ENCODE measurements around the gene SCGB1C1. TPM values are rescaled to one million over a fixed set of nuclear protein-coding genes. Genes with fewer than 3 reads are reported as not detected.
A peak's percentile ranks its signal among the peaks of the same experiment; 100 is the strongest.
"Not testable (repeated sequence)": the region's sequence is repeated elsewhere in the genome, so short reads cannot be mapped to it uniquely, and the experiment has no call there.

Gene SCGB1C1
- total and polyA plus RNA-seq, 5 donors = not detected

DNA sequence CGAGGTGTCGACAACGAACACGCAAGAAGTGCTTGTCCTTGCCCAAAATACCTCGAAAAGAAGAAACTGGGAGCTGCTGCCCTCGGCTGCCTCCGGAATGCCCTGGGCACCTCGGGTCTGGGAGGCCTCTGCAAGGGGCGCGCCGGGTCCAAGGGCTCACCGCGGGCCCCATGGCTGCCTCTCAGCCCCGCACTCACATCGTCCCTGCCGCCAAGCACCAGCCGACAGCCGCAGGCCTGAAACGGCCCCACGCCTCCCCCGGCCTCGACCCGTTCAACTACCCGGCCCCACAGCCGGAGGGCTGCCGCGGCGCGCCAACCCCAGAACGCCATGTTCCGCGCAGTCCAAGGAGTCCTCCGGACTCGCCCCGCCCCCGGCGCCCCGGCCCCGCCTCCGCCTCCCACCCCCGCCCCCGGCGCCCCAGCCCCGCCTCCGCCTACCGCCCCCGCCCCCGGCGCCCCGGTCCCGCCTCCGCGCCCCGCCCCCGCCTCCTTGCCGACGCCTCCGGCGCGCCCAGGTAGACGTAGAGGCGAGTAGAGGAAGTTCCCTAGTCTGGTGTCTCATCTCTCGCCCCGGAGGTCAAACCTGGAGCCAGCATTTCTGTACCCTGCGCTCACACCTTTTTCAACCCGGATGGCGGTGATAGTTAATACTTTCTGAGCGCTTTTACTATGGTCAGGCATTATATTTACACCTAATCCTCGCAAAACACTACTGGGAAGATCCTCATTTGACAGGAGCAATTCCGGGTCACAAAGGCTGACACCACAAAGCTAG lies 43.3 kb downstream of the SCGB1C1 start, which contains the start of gene SIRT3:
TSS of gene SIRT3 (minus strand) at position 346 of the 777 bp plus-strand sequence. CDS start at position 332, 14 bp downstream.
- ATAC-seq = peak; percentile 92 to 94
- H3K4me1 ChIP-seq (ENCODE audit: control insufficient read depth, insufficient read depth, low read length) = no peaks in the 10 kb centered on the region
- under 1% methylated on average over 61 of the region's 70 CpGs for WGBS

DNA sequence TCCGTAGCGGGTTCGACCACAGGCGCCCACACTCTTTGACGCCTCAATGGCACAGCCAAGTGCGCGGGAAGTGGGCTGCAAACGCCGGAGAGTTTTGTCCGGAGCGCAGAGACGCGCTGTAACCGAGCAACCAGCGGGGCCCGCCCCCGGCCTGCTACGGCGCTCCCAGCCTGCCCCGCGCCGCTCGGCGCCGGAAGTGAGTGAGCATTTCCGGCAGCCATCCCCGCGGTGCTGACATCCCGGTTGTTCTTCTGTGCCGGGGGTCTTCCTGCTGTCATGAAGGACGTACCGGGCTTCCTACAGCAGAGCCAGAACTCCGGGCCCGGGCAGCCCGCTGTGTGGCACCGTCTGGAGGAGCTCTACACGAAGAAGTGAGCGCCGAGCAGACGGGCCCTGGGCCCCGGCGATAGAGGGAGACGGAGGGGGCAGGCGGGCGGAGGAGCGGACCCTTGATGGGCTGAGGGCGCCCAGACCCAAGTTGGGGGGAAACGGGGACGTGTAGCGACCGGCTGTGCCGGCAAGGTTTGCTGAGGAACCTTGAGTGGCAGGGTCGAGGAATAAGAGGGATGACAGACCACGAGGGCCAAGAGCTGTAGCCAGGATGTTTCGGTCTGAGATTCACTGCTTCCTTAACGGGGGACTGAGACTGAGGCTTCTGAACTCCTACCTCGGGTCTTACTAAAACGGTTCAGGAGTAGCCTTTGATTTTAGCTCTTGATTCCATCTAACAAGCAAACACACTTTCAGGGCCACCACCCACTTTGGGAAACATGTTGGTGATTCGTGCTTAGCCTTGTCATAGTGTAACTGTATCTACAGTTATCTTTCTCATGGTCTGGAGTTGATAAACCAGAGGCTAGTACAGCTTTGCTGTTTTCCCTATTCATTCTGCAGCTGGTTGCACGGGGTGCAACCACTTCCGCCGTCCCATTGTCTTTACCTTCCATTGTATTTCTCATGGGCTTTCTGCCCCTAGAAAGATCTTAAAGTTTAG lies 44.2 kb downstream of the SCGB1C1 start, which contains the start of gene PSMD13:
TSS of gene PSMD13 (plus strand) at position 203 of the 994 bp plus-strand sequence. CDS start at position 277, 74 bp downstream.
- DNase-seq (peak; percentile 89 to 95 (median 95)), ATAC-seq (peak; percentile 95 to 97)
- Histone ChIP-seq H3K27ac (ENCODE audit: low read length) (peak within 1 kb of the TSS; percentile 100), H3K4me3 (ENCODE audit: low read length) (peak within 1 kb of the TSS; percentile 98), H3K9me3 (ENCODE audit: control insufficient read depth, low read length) (no peaks in the 10 kb centered on the region), H3K27me3 (ENCODE audit: control insufficient read depth, insufficient read depth) (no peaks in the 10 kb centered on the region), H3K4me1 (ENCODE audit: control insufficient read depth, insufficient read depth, low read length) (no peaks in the 10 kb centered on the region)
- intact Hi-C loops (cut with DNase I) = no loop called here
- WGBS = 2% methylated on average over 62 of the region's 62 CpGs

More for the DNA sequence above, 43.3 kb downstream of the SCGB1C1 start, which contains the start of gene SIRT3:
- peak; percentile 80 to 92 (median 92) for DNase-seq
- H3K27me3 ChIP-seq (ENCODE audit: control insufficient read depth, insufficient read depth) = no peaks in the 10 kb centered on the region
- H3K4me3 ChIP-seq (ENCODE audit: low read length) = peak within 1 kb of the TSS; percentile 98
- H3K9me3 ChIP-seq (ENCODE audit: control insufficient read depth, low read length) = no peaks in the 10 kb centered on the region
- peak within 1 kb of the TSS; percentile 100 for H3K27ac ChIP-seq (ENCODE audit: low read length)
- intact Hi-C loops (cut with DNase I) = no loop called here

DNA sequence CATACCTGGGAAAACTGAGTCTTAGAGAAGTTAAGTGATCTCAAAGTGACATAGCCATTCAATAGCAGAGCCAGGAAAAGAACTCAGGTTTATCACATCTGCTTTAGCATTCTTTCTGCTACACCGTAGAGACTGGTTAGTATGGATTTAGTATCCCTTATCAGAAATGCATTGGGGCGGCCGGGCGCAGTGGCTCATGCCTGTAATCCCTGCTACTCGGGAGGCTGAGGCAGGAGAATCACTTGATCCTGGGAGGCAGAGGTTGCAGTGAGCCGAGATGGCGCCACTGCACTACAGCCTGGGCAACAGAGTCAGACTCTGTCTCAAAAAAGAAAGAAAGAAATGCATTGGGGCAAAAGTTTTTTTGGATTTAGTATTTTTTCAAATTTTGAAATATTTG lies 45.5 kb downstream of the SCGB1C1 start:
- H3K9me3 ChIP-seq (ENCODE audit: control insufficient read depth, low read length); H3K27me3 ChIP-seq (ENCODE audit: control insufficient read depth, insufficient read depth); H3K4me3 ChIP-seq (ENCODE audit: low read length); H3K27ac ChIP-seq (ENCODE audit: low read length); H3K4me1 ChIP-seq (ENCODE audit: control insufficient read depth, insufficient read depth, low read length); intact Hi-C loops (cut with DNase I); ATAC-seq; DNase-seq: not testable (repeated sequence)
- WGBS = 85% methylated on average over 7 of the region's 7 CpGs

DNA sequence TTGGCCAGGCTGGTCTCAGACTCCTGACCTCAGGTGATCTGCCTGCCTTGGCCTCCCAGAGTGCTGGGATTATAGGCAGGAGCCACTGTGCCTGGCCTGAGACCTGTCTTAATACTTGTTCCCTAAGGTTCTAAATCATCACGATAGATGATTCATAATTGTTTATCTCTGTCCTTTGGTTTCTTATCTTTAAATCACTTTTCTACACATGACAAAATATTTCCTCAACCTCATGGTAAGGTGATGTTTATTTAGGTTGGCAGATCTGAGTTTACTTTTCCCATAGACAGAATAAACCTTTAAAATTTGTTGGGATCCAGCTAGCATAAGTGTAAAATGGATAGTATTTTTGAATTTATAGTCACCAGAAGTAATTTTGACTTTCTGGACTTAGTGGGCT lies 47.4 kb downstream of the SCGB1C1 start:
- no peak overlapping the region for H3K27ac ChIP-seq (ENCODE audit: low read length)
- WGBS = 75% methylated on average over 1 of the region's 1 CpG
- ATAC-seq = no peak
- DNase-seq = no peak
- H3K9me3 ChIP-seq (ENCODE audit: control insufficient read depth, low read length) = no peaks in the 10 kb centered on the region
- H3K27me3 ChIP-seq (ENCODE audit: control insufficient read depth, insufficient read depth) = no peaks in the 10 kb centered on the region
- no peak overlapping the region for H3K4me3 ChIP-seq (ENCODE audit: low read length)
- H3K4me1 ChIP-seq (ENCODE audit: control insufficient read depth, insufficient read depth, low read length) = no peaks in the 10 kb centered on the region
- intact Hi-C loops (cut with DNase I) = loop anchor here in 1 of 4 donors (5.0 kb wide), 1 partner anchor 33 kb away; the partner anchor contains the start of genes BET1L and RIC8A

DNA sequence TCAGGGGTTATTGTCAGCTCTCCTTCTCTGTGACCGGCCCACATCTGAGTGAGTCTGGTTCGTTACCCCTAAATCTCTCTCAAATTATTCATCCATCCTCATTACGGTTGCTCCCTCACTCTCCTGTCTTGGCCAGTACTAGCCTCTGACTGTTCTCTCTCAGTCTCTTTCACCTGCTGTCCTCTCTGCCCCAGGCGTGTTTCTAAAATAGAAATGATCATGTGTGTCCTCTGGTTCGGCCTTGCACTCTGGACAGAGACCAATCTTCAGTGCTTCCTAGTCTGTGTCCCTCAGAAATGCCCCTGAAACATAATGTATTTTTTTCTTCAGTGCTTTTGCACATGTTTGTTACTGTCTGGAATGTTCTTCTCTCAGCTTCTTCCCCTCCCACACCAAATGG lies 48.8 kb downstream of the SCGB1C1 start:
- H3K4me3 ChIP-seq (ENCODE audit: low read length) = no peak overlapping the region
- no peaks in the 10 kb centered on the region for H3K9me3 ChIP-seq (ENCODE audit: control insufficient read depth, low read length)
- 81% methylated on average over 5 of the region's 5 CpGs for WGBS
- H3K27ac ChIP-seq (ENCODE audit: low read length) = peak overlapping the region; percentile 95
- no peaks in the 10 kb centered on the region for H3K4me1 ChIP-seq (ENCODE audit: control insufficient read depth, insufficient read depth, low read length)
- DNase-seq (no peak), ATAC-seq (peak in 1 of 2 donors; percentile 42)
- intact Hi-C loops (cut with DNase I) = loop anchor here in 1 of 4 donors (5.0 kb wide), 1 partner anchor 34 kb away; the partner anchor contains the start of genes BET1L and RIC8A
- no peaks in the 10 kb centered on the region for H3K27me3 ChIP-seq (ENCODE audit: control insufficient read depth, insufficient read depth)

Other genes with a start within 250 kb of the SCGB1C1 start
- 10 to 100 TPM; 27.1 to 39.9 (median 35.5) TPM for gene BET1L, start 14.3 kb downstream of the SCGB1C1 start, total RNA-seq
- gene BET1L, start 14.3 kb downstream of the SCGB1C1 start, polyA plus RNA-seq = 20.9 TPM
- gene RIC8A, start 14.6 kb downstream of the SCGB1C1 start, total RNA-seq = 10 to 100 TPM; 52.4 to 80.6 (median 58.5) TPM
- 42.4 TPM for gene RIC8A, start 14.6 kb downstream of the SCGB1C1 start, polyA plus RNA-seq
- 10 to 100 TPM; 18.5 to 32.5 (median 27.1) TPM for gene SIRT3, start 43.3 kb downstream of the SCGB1C1 start, total RNA-seq
- gene SIRT3, start 43.3 kb downstream of the SCGB1C1 start, polyA plus RNA-seq = 23.9 TPM
- gene PSMD13, start 43.9 kb downstream of the SCGB1C1 start, total RNA-seq = 10 to 100 TPM; 76.8 to 92.9 (median 85.9) TPM
- 106 TPM for gene PSMD13, start 43.9 kb downstream of the SCGB1C1 start, polyA plus RNA-seq
- gene NLRP6, start 85.3 kb downstream of the SCGB1C1 start, total RNA-seq = under 1 TPM in 2 of 4 donors, not detected in 2; 0.11 to 0.24 TPM
- gene NLRP6, start 85.3 kb downstream of the SCGB1C1 start, polyA plus RNA-seq = 0.02 TPM
- 10 to 100 TPM in 3 of 4 donors, 1 to 10 TPM in 1; 9.9 to 15.8 (median 11.9) TPM for gene PGGHG, start 96.0 kb downstream of the SCGB1C1 start, total RNA-seq
- 18.7 TPM for gene PGGHG, start 96.0 kb downstream of the SCGB1C1 start, polyA plus RNA-seq
- gene IFITM5, start 106.4 kb downstream of the SCGB1C1 start, total RNA-seq = not detected
- not detected for gene IFITM5, start 106.4 kb downstream of the SCGB1C1 start, polyA plus RNA-seq
- gene IFITM2, start 114.7 kb downstream of the SCGB1C1 start, total RNA-seq = 100 to 1,000 TPM; 180 to 290 (median 240) TPM
- gene IFITM2, start 114.7 kb downstream of the SCGB1C1 start, polyA plus RNA-seq = 393 TPM
- gene IFITM1, start 121.0 kb downstream of the SCGB1C1 start, total RNA-seq = 100 to 1,000 TPM in 3 of 4 donors, 10 to 100 TPM in 1; 85.0 to 169 (median 116) TPM
- 235 TPM for gene IFITM1, start 121.0 kb downstream of the SCGB1C1 start, polyA plus RNA-seq
- gene IFITM3, start 127.8 kb downstream of the SCGB1C1 start, total RNA-seq = 100 to 1,000 TPM; 263 to 569 (median 519) TPM
- 749 TPM for gene IFITM3, start 127.8 kb downstream of the SCGB1C1 start, polyA plus RNA-seq
- gene B4GALNT4, start 176.4 kb downstream of the SCGB1C1 start, total RNA-seq = 1 to 10 TPM; 1.0 to 1.6 (median 1.3) TPM
- gene B4GALNT4, start 176.4 kb downstream of the SCGB1C1 start, polyA plus RNA-seq = 2.5 TPM
- under 1 TPM; 0.26 to 0.88 (median 0.63) TPM for gene PKP3, start 201.1 kb downstream of the SCGB1C1 start, total RNA-seq
- gene PKP3, start 201.1 kb downstream of the SCGB1C1 start, polyA plus RNA-seq = 0.36 TPM
- 10 to 100 TPM; 28.6 to 42.4 (median 35.1) TPM for gene SIGIRR, start 221.9 kb downstream of the SCGB1C1 start, total RNA-seq
- gene SIGIRR, start 221.9 kb downstream of the SCGB1C1 start, polyA plus RNA-seq = 61.8 TPM
- gene ANO9, start 248.9 kb downstream of the SCGB1C1 start, total RNA-seq = under 1 TPM; 0.14 to 0.46 (median 0.20) TPM
- gene ANO9, start 248.9 kb downstream of the SCGB1C1 start, polyA plus RNA-seq = 0.20 TPM